ENCODE data around the gene SNX2.

The SNX2 gene

GRCh38 chr5:122781465-122781864 is 6.6 kb downstream of the SNX2 start:
- TF ChIP-seq REST (IDR thresholded peaks at IDR 0.05; ENCODE audit: low read depth) (no peak), YY1 (IDR thresholded peaks at IDR 0.05; ENCODE audit: low read depth) (no peak), MAX (IDR thresholded peaks at IDR 0.05) (no peak), TCF12 (IDR thresholded peaks at IDR 0.05; ENCODE audit: low read depth) (no peak), CREB1 (IDR thresholded peaks at IDR 0.05; ENCODE audit: low read depth) (no peak), RAD21 (IDR thresholded peaks at IDR 0.05; ENCODE audit: low read depth) (no peak)

- TF ChIP-seq USF1 (IDR thresholded peaks at IDR 0.05) (no peak), TAF1 (IDR thresholded peaks at IDR 0.05; ENCODE audit: low read depth) (no peak), YY1 (IDR thresholded peaks at IDR 0.05; ENCODE audit: low read depth) (no peak), ZBTB7A (IDR thresholded peaks at IDR 0.05; ENCODE audit: low read depth) (no peak), REST (IDR thresholded peaks at IDR 0.05; ENCODE audit: low read depth) (no peak), FOXM1 (IDR thresholded peaks at IDR 0.05; ENCODE audit: borderline replicate concordance, low read depth) (no peak), TCF12 (IDR thresholded peaks at IDR 0.05; ENCODE audit: low read depth) (no peak), EGR1 (IDR thresholded peaks at IDR 0.05) (no peak), TEAD4 (IDR thresholded peaks at IDR 0.05) (no peak), RAD21 (IDR thresholded peaks at IDR 0.05; ENCODE audit: low read depth) (no peak), CEBPB (IDR thresholded peaks at IDR 0.05) (no peak), EP300 (IDR thresholded peaks at IDR 0.05; ENCODE audit: borderline replicate concordance) (no peak), MAX (IDR thresholded peaks at IDR 0.05) (no peak)
Observed at GRCh38 chr5:122785294-122785693, 10.4 kb downstream of the SNX2 start.

GRCh38 chr5:122788371-122788770 is 13.5 kb downstream of the SNX2 start:
- TF ChIP-seq MAX (IDR thresholded peaks at IDR 0.05) (no peak), FOXM1 (IDR thresholded peaks at IDR 0.05; ENCODE audit: borderline replicate concordance, low read depth) (no peak), EP300 (IDR thresholded peaks at IDR 0.05; ENCODE audit: borderline replicate concordance) (no peak), EGR1 (IDR thresholded peaks at IDR 0.05) (no peak), CREB1 (IDR thresholded peaks at IDR 0.05; ENCODE audit: low read depth) (no peak), TEAD4 (IDR thresholded peaks at IDR 0.05) (no peak), REST (IDR thresholded peaks at IDR 0.05; ENCODE audit: low read depth) (no peak), ZBTB7A (IDR thresholded peaks at IDR 0.05; ENCODE audit: low read depth) (no peak), CEBPB (IDR thresholded peaks at IDR 0.05) (no peak), TAF1 (IDR thresholded peaks at IDR 0.05; ENCODE audit: low read depth) (no peak), RAD21 (IDR thresholded peaks at IDR 0.05; ENCODE audit: low read depth) (no peak), YY1 (IDR thresholded peaks at IDR 0.05; ENCODE audit: low read depth) (no peak), TCF12 (IDR thresholded peaks at IDR 0.05; ENCODE audit: low read depth) (no peak), USF1 (IDR thresholded peaks at IDR 0.05) (no peak), NFIC (IDR thresholded peaks at IDR 0.05) (no peak)

GRCh38 chr5:122788996-122789395 is 14.1 kb downstream of the SNX2 start:
- TF ChIP-seq RAD21 (IDR thresholded peaks at IDR 0.05; ENCODE audit: low read depth) (no peak), ZBTB7A (IDR thresholded peaks at IDR 0.05; ENCODE audit: low read depth) (no peak), TAF1 (IDR thresholded peaks at IDR 0.05; ENCODE audit: low read depth) (no peak), TCF12 (IDR thresholded peaks at IDR 0.05; ENCODE audit: low read depth) (no peak), USF1 (IDR thresholded peaks at IDR 0.05) (no peak), REST (IDR thresholded peaks at IDR 0.05; ENCODE audit: low read depth) (no peak), FOXM1 (IDR thresholded peaks at IDR 0.05; ENCODE audit: borderline replicate concordance, low read depth) (no peak), MAX (IDR thresholded peaks at IDR 0.05) (no peak), EP300 (IDR thresholded peaks at IDR 0.05; ENCODE audit: borderline replicate concordance) (no peak), CREB1 (IDR thresholded peaks at IDR 0.05; ENCODE audit: low read depth) (no peak), TEAD4 (IDR thresholded peaks at IDR 0.05) (no peak), NFIC (IDR thresholded peaks at IDR 0.05) (no peak), YY1 (IDR thresholded peaks at IDR 0.05; ENCODE audit: low read depth) (no peak), EGR1 (IDR thresholded peaks at IDR 0.05) (no peak), CEBPB (IDR thresholded peaks at IDR 0.05) (no peak)

Measured in Ishikawa (cell line).